22Rv1 (cell line): Measurements from ENCODE around the gene DSCAM.

Experiments
- ZFX ChIP-seq: fragments of 450-650 bp; IDR thresholded peaks from 2 replicates; pipeline ENCODE4 v1.6.1; 2017; ENCODE audit warnings: antibody characterized with exemption, borderline replicate concordance
- TF ChIP-seq, protein P1 (sequence below): fragments of 450-650 bp; IDR thresholded peaks from 2 replicates; pipeline ENCODE4 v1.5.1; 2017; ENCODE audit warnings: mild to moderate bottlenecking

- TF ChIP-seq, protein P1, sequence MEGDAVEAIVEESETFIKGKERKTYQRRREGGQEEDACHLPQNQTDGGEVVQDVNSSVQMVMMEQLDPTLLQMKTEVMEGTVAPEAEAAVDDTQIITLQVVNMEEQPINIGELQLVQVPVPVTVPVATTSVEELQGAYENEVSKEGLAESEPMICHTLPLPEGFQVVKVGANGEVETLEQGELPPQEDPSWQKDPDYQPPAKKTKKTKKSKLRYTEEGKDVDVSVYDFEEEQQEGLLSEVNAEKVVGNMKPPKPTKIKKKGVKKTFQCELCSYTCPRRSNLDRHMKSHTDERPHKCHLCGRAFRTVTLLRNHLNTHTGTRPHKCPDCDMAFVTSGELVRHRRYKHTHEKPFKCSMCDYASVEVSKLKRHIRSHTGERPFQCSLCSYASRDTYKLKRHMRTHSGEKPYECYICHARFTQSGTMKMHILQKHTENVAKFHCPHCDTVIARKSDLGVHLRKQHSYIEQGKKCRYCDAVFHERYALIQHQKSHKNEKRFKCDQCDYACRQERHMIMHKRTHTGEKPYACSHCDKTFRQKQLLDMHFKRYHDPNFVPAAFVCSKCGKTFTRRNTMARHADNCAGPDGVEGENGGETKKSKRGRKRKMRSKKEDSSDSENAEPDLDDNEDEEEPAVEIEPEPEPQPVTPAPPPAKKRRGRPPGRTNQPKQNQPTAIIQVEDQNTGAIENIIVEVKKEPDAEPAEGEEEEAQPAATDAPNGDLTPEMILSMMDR, result no peak
- TF ChIP-seq ZFX, result no peak
These were observed 506.6 kb downstream of the DSCAM start for GRCh38 chr21:40340357-40340756.
